Activated CD8-positive, alpha-beta memory T cell treated with anti-CD3 and anti-CD28 coated beads, Interleukin-2, amount 50 U/mL, for 1 hour (primary cell): Measurements from ENCODE around the gene NTNG2.

Source experiments
- DNase-seq: peaks from one replicate; pipeline ENCODE4 v3.0.0-alpha.2; 2020; ENCODE audit errors: extremely low read depth

Gene NTNG2

DNA sequence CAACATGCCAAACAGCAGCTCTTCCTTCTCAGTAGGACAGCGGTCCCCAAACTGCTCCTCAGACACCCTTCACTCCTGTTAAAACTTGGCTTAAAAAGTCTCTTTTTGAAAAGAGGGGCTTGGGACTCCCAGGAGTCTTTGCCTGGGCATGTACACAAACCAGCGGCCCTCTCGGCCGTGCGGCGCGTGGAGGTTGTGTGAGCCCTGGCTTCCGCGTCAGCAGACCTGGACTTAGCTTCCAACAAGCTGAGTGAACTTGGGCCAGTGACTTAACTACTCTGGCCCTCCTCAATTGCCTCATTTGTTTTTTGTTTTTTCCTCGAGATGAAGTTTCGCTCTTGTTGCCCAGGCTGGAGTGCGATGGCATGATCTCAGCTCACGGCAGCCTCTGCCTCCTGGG lies 15.3 kb upstream of the NTNG2 start:
- DNase-seq = no peak

DNA sequence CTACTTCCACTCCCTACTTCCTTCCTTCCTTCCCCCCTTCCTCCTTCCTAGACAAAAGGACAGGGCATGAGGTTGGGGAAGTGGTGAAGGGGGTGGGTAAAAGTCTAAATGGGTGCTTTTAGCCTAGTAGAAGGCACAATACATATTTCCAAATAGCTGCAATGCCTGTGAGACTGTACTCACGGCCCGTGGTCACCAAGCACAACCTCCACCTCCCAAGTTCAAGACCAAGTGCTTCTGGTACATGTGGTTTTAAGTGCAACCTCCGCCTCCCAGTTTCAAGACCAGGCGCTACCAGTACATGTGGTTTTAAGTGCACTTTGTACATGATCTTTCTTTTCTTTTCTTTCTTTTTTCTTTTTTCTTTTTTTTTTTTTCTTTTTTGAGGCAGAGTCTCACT lies 14.5 kb upstream of the NTNG2 start:
- DNase-seq = no peak

DNA sequence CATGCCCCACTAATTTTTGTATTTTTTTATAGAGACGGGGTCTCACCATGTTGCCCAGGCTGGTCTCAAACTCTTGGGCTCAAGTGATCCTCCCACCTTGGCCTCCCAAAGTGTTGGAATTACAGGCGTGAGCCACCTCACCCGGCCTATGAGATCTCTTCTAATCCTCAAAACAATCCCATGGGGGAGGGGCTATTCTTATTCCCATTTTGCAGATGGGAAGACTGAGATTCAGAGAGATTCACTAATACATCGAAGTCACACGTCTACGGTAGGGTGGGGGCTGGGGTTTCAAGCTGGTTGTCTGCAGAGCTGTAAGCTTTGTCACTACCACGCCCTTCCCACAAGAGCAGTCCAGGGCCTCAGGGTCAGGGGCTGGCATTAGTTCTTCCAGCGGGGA lies 14.0 kb upstream of the NTNG2 start:
- DNase-seq = no peak

DNA sequence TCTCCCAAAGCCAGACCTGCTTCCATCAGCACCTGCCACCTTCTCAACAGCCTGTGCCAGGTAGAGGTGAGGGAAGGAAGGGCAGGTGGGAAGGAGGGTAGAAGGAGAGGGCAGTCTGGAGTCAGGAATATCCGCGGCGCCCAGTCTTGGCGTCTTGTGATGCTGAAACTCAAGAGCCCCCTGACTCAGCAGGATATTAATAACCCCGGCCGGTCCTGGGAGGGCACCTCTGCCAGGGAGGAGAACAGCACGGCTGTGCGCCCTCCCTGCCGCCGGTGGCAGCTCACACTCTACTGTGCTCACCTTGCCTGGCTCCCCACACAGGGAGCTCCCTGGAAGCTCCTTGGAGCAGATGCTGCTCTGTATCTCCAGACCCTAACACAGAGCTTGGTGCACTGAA lies 11.6 kb upstream of the NTNG2 start:
- DNase-seq = no peak

DNA sequence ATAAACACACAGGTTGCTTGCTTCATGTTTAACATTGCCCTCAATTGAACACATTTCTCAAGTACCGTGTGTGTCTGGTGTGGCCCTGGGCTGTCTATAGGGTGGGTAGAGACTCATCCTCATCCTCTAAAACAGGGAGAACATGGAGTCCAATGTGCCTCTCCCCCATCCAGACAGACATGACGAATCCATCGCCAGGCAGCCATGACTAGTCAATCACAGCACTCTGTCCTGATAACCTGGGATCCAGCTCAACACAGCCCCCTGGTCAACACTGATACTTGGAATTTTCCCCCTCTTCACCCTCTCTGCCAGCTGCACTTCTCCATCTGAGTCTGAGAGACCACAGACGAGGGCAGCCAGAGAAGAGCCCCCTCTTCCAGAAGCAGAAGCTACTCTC lies 10.7 kb upstream of the NTNG2 start:
- DNase-seq = no peak

DNA sequence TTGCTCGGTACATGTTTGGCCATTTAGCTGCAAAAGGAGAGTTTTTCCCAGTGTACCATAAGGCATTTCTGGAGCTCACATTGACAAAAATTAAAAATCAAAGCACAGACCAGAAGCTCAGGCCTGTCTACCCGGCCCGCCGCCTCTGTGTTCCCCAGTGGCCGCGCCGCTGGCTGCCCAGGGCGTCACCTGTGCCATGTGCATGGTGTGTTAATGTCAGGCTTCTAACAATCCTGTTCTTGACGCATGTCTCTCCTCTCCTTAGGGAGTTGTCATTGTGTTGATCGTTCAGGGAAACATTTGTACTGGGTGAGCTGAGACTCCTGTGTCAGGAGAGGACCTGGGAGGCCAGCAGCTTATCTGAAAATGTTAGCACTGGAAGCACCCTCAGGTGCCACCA lies 9.6 kb upstream of the NTNG2 start:
- no peak for DNase-seq

DNA sequence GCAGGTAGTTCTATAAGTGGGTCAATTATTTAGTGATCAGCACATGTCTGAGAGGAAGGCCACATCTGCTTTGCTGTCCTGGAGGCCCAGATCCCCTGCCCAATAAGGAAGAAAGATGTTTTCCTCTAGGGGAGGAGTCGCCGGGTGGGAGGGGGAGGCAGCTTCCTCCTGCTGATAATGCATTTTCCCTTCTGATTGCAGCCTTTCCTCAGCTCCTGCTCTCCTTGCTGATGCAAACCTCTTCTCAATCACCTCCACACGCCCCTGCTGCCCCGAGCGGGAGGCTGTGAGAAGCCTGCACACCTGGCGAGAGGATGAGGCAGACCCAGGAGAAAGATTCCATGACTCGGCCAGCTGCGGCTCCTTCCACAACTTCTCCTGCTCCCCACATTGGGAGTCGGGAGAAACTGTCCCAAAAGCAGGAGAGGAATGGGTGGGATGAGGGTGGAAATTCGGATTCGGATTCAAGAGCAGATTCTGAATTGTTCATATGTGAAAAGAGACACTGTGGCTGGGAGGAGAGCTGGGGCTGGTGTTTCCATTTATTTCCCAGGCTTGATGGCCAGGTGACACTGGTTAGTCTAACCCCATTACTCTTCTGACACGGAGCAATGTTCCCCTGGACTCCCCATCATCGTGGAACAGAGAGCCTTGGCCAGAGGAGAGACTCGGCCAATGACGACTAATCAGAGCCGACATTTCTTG lies 6.8 kb upstream of the NTNG2 start:
- no peak for DNase-seq

DNA sequence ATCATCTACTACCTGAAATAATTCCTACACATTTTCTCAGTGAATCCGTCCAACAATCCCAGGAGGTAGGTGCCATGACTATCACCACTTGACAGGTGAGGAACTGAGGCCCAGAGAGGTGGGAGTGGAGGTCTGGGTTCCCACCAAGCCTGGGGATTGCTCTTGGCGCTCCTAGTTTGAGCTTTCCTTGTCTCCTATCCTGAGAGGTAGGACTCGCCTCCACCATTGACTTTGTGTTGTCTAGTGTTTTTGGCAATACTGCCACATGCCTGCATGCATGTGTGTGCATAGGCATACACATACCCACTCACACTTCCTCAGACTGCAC lies 6.3 kb upstream of the NTNG2 start:
- DNase-seq = no peak

DNA sequence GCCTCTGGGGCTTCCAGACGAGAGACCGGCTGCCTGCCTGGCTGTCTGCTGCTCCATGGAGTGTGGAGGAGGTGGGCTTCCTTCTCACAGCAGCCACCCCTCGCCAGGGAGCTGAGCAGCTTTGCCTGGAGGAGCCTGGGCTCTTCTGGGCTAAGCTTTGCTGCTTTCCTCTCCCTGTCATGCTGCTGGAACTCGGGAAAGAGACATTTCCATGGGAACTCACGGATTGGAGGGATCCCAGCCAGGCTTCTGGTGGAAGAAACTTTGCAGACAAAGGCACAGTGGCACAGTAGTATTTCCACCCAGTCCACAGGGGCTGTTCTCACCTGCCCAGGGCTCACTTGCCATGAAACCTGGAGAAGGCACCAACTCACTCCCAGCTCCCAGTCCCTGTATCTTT lies 5.6 kb upstream of the NTNG2 start:
- no peak for DNase-seq

DNA sequence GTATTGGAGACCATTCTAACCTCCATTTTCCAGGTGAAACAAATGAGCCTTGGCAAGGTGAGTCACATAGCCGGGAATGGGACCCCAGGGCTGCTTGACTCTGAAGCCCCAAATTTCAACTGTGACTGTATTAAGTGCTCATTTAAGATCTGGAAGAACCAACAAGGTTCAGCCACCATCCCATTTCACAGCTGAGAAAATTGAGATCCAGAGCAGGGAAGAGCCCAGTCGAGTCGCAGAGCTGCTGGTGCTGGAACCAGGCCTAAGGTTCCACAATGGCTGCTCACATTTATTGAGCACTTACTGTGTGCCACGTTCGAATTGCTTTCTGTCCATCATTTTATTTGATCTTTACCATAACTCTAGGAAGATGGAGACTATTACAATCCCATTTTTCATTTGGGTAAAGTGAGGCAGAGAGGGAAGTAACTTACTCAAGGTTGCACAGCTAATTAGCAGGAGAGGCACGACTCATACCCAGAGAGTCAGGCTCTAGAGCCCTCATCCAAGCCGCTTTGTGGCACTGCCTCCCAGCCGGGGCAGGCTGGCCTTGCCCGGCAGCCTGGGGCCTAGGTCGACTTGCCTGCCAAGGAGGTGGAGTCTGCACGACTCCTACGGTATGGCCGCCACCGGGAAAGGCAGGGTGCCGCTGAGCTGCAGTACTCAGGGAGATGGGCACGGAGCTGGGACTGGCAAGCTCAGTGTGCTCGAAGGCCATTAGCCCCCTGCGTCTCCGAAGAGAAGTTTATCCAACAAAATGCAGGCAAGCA lies 4.3 kb upstream of the NTNG2 start:
- no peak for DNase-seq

DNA sequence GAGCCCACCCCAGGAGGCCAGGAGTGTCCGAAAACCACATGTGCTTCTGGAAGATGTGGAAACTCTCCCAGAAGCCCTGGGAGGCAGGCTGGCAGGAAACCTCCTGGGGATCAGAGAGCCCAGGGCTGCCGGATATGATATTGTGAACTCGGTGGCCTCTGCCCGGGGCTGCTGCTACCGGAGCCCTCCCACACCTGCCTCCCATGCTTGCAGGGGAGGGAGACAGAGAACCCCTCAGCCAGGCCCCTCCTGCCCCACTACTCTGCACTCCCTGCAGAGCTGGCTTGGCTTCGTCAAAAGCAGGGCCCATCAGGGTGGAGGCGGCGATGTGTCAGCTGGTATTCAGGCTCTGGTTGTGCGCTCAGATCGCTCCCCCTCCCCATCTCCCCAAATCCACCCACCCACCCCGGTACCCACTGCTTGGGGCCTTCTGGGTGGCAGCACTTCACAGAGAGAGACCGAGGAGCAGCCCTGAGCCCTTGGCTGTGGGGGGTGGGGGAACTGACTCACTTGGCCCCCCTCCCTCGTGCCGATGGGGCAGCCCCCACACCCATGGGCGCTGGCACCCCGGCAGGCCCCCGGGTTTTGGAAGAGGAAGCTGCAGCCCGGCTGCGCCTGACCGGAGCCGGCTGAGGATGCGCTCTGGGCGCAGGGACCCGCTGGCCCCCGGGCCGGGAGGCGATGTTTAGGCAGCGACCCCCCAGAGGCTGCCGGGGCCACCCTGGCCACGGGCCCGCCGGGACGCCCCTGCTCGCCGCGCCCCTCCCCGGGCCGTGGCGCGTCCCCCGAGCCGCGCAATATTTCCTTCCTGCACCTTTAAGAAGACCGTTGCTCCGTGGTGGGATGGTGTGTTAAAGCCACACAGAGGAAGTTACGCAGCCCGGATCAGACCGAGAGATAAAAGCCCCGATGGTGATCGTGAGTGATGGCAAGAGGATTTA lies 786 bp upstream of the NTNG2 start:
- peak; percentile 28 for DNase-seq

DNA sequence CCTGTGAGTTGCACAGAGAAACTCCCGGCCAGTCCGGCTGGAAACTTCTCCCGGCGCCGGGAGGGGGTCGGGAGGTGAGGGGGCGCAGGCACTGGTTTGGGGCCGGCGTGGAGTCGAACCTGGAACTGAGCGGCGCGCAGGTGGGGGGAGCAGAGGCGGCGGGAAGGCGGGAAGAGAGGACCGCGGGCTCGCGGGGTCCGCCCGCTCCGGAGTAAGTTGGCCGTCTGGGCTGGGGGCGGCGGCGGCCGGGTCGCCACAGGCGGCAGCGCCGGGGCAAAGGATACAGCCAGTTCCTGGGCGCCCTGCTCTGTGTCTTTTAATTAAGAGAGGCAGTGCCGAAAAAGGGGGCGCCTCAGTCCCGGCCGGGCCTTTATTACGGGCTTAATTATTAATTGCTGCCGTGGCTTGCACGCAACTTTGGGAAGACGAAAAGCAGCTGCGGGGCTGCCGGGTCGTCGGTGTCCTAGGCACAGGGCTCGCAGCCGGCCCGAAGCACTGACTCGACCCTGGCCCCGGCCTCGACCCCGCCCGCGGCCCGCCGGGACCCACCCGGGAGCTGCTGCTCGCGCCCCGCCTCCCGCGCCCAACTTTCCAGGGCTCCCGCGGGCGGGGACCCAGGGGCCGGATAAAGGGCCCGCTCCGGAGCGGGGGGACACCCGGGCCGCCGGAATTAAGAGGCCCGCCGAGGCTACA lies 1.1 kb downstream of the NTNG2 start:
- no peak for DNase-seq

DNA sequence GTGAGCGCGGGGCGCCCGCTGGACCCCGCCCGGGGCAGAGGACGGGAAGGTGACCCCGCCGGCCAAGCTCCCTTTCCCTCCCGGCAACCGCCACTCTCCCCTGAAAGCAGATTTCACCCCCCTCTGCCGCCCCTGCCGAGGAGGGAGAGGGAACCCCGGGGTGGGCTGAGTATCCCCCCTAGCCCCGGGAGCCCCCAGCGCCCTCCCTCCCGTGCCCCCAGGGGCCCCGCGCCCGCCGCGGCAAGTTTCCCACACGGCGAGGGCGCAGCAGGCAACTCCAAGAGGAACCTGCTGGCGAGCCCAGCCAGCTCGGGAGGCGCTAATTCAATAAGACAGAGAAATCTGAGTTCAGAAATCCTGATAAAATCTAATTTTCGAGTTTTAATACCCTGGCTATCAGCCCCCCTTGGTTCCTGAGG lies 1.6 kb downstream of the NTNG2 start:
- DNase-seq = no peak

DNA sequence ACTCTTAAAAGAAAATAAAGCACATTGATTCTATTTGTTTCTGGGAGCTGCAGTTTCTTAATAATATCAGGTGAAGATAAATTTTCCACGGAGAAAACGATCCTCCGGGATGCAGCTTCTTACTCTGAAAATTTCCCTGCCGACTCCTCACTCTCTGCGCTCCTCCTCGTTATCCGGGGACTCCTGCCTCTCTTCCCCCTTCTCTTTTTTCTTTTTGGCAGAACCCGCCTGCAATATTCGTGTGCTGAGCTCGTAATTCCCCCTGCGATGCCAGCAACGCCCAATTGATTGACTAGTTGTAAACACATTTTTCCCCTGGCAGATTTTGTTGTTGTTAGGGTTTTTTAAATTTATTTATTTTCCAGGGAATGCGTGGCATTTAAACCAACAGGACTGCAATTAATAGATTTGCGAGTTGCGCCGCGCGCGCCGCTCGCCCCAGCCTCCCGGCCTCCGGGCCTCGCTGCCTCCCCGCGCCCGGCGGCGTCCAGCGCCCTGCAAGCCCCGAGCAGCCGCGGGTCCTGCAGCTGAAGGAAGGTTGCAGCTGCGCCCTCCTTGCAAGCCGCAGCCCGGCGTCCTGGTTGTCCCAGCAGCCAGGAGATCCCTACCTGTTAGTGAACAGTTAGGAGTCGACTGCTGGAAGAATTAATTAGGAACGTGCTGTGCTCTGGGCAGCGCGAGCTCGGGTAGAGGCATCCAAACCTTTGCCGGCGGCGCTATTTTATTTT lies 2.2 kb downstream of the NTNG2 start:
- DNase-seq = no peak

DNA sequence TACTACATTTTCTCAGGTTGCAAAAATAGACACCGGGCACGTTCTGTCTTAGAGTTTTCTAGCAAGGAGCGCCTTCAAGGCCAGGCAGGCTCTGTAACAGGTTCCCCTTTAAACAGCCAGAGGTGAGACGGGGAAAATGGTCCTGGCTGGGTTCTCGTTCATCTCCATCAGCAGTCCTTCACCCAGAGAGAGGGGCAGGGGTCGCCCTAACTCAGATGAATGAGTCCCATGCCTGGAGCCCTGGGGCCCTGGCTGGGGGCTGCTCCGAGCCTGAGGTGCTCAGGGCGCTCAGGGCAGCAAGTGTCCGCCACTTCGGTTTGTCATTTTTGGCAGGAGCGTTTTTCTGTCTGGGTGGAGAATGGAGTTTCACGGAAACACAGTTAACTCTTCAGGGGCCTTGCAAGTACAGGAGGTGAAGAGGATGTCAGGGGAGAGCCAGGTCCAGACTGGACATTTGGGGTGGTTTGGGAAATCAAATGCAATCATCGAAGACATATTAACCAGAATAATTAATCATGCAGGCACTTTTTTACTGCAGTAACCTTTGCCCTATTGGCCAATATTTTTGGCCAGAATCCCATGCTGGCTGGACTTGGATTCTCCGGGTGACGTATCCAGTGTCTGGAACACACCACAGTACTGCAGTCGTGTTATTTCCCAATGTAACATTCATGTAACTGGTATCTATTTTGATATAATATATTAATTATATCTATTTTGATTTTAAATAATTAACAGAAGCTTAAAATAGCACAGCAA lies 2.9 kb downstream of the NTNG2 start:
- DNase-seq = no peak

DNA sequence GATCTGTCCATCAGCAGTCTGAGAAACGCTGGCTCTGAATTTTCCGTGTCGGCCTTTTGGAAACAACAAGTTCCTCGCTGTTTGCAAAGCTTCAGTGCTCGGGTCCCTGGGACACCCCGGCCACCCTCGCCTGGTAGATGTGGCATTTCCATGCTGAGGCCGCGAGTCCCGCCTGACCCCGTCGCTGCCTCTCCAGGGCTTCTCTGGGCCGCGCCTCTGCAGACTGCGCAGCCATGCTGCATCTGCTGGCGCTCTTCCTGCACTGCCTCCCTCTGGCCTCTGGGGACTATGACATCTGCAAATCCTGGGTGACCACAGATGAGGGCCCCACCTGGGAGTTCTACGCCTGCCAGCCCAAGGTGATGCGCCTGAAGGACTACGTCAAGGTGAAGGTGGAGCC lies 4.7 kb downstream of the NTNG2 start:
- DNase-seq = no peak

DNA sequence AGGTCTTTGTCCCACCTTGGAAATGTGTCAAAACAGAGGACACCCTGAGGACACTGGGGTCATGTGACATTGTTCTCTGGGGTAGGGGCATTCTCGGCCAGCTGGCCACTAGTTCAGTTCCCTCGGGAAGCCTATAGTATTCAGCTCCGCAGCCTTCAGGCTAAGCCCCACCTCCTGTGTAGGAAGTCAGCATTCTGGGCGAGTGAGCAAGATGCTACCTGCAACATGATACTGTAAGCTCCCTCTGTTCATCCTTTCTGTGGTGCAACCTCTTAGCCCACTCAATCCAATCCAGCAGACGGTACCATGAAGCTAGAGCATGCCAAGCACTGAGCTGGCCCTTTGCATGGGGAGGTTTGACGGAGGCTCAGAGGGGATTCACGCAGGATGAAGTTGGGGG lies 5.3 kb downstream of the NTNG2 start:
- DNase-seq = no peak

DNA sequence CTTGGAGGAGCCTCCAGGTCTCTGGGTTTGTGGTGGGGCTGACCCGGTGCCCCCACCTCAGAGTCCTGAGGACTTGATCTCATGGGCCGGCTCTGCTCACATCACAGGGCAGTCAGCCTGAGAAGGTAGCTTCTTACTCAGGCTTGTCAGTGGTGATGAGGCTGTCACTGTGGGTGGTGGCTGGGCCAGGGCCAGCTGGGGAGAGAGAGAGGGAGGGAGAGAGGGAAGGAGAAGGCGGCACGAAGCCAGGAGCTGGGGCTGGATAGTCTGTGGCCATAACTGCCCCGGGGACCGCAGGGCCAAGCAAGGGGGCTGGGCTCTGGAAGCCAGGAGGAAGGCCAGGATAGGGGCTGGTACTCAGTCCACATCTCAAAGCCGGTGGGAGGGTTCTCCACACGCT lies 6.5 kb downstream of the NTNG2 start:
- DNase-seq = no peak

DNA sequence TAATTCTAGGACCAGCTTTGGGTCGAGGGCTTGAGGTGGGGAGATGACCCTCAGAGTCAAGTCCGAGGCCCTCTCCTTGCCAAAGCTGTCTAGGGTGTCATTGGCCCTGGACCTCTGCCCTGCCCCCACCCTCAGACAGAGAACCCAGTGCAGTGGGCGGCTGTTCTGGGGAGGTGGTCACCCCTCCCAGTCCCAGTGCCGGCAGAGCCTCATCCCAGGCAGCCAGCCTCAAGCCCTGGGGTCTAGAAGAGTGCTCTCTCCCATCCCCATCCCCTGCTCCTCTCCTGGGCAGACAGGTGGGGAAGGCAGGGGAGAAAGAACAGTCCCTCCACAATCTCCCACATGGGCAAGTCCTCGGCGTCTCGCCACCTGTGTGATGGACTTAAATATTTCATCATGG lies 7.0 kb downstream of the NTNG2 start:
- no peak for DNase-seq

DNA sequence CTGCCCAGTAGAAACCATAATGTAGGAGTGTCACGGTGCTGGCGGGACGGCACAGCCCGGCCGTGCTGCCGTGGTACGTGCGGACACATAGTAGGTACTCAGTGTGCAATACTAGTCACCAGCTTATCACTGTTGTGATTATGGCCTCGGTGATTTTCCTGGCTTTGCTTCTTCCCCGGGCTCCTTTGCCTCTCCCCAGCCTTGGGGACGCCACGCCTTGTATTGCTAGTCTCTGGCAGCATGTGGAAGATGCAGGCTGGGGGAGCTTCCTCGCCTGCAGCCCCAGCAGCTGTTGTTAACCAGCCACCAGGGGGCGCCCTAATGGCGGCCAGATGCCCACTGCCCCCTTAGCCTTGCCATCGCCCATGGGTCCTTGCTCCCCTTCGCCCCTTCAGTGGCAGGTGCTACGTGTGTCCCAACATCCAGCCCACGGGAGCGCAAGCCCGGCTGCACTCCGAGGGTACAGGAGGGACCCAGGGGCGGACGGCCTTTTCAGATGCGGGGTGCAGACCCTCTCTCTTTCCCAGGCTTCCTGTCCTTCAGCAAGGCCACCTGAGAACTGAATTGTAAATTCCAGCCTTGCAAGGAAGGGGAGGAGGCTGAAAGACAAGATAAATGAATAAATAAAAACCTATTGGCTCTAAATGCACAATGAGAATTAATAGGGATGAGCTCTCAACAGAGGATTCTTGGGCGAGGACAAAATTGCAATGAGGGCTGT lies 8.0 kb downstream of the NTNG2 start:
- peak; percentile 13 for DNase-seq
